Omental fat pad (tissue), 4 donors: ENCODE measurements around the gene FAN1. TPM values are rescaled to one million over a fixed set of nuclear protein-coding genes. Genes with fewer than 3 reads are reported as not detected.

ENCODE experiments used
- ATAC-seq: fragments of 150-250 bp; one replicate; pipeline ENCODE4 v1.9.1; 2016; ENCODE audit warnings: mild to moderate bottlenecking, moderate library complexity; ENCODE audit not compliant: low FRiP score
- DNase-seq: peaks from one replicate; pipeline ENCODE4 v3.0.0-alpha.2; 2019; ENCODE audit warnings: low spot score
- CTCF ChIP-seq, 3 donors: fragments of 450-650 bp; IDR thresholded peaks; one replicate each; pipeline ENCODE4 v1.5.1; 2016 to 2017; ENCODE audit warnings: antibody characterized with exemption in 3 of 3, mild to moderate bottlenecking in 3 of 3, moderate library complexity in 2 of 3
- small RNA-seq: library from RNA; depleted of rRNA; stranded (forward); fragments of <200 nt; gene quantifications from one replicate; pipeline ENCODE3, GENCODE V24; 2016
- total RNA-seq, 4 donors: library from RNA; depleted of rRNA; stranded (reverse); fragments of >200 nt; gene quantifications; one replicate each; pipeline ENCODE4 v1.1.0, GENCODE V29; 2016

The FAN1 gene
- total RNA-seq, 4 donors from 2014 or later, result 11.9 to 18.1 (median 14.3) TPM

- DNase-seq (no peak), ATAC-seq (no peak)
- TF ChIP-seq CTCF (IDR thresholded peaks at IDR 0.05), result no peak
Observed at GRCh38 chr15:30984542-30984941, 80.8 kb downstream of the FAN1 start.

GRCh38 chr15:30985081-30985531, 81.4 kb downstream of the FAN1 start:
- TF ChIP-seq CTCF (IDR thresholded peaks at IDR 0.05), result no peak
- DNase-seq (no peak), ATAC-seq (no peak)

- no peak for ATAC-seq
- TF ChIP-seq CTCF (IDR thresholded peaks at IDR 0.05), result no peak
- DNase-seq, result no peak
Observed at GRCh38 chr15:30990036-30990435, 86.3 kb downstream of the FAN1 start.

GRCh38 chr15:30990446-30991254, 86.9 kb downstream of the FAN1 start:
- DNase-seq, result no peak
- no peak for TF ChIP-seq CTCF (IDR thresholded peaks at IDR 0.05)
- ATAC-seq, result peak; percentile 9

GRCh38 chr15:30991255-30992235, 87.8 kb downstream of the FAN1 start, which contains the start of gene MTMR10:
TSS of gene MTMR10 (minus strand) at chr15:30991628. CDS start at chr15:30991506, 122 bp downstream.
- no peak for DNase-seq
- ATAC-seq, result peak; percentile 95
- no peak for TF ChIP-seq CTCF (IDR thresholded peaks at IDR 0.05)

GRCh38 chr15:30992249-30992864, 88.6 kb downstream of the FAN1 start:
- DNase-seq, result no peak
- ATAC-seq, result no peak
- TF ChIP-seq CTCF (IDR thresholded peaks at IDR 0.05), result no peak

Small RNA genes lying within 50 kb of the gene (small RNA-seq; reads per million reads assigned to genes)
- gene RNU6-466P, result not detected

Other genes starting within 250 kb of the FAN1 start
- gene MTMR10, start 87.7 kb downstream of the FAN1 start, total RNA-seq, result 10 to 100 TPM; 40.6 to 70.0 (median 46.6) TPM
- 1 to 10 TPM in 1 of 4 donors, under 1 TPM in 1, not detected in 2; 0.19 to 1.8 TPM for gene TRPM1, start 197.8 kb downstream of the FAN1 start, total RNA-seq